HG03354 (cell line): ENCODE results near the gene PGAM5.
A peak's percentile ranks its signal among the peaks of the same experiment; 100 is the strongest.

Experiments
- ATAC-seq: cut with Tn5 transposase; IDR thresholded peaks from one replicate; pipeline ENCODE4 v1.9.1; 2021; ENCODE audit warnings: mild to moderate bottlenecking; ENCODE audit not compliant: unreplicated experiment, poor library complexity, severe bottlenecking

The PGAM5 gene

GRCh38 chr12:132710405-132711079 is at the start of gene PGAM5:
Gene PGAM5 (plus strand): TSS chr12:132710842. CDS start chr12:132710877, 35 bp downstream.
- ATAC-seq: peak; percentile 91

- no peak for ATAC-seq
These were observed 49.6 kb upstream of the PGAM5 start for GRCh38 chr12:132660996-132661395.

GRCh38 chr12:132661972-132662371 is 48.7 kb upstream of the PGAM5 start:
- no peak for ATAC-seq

GRCh38 chr12:132662901-132663755 is 47.5 kb upstream of the PGAM5 start:
- ATAC-seq: no peak

GRCh38 chr12:132664206-132665148 is 46.2 kb upstream of the PGAM5 start:
- no peak for ATAC-seq

GRCh38 chr12:132665149-132665491 is 45.5 kb upstream of the PGAM5 start:
- ATAC-seq: no peak

- ATAC-seq: no peak
These were observed 44.8 kb upstream of the PGAM5 start for GRCh38 chr12:132665794-132666193.

GRCh38 chr12:132668191-132669088 is 42.2 kb upstream of the PGAM5 start:
- no peak for ATAC-seq

GRCh38 chr12:132669166-132669879 is 41.3 kb upstream of the PGAM5 start:
- ATAC-seq: no peak

- no peak for ATAC-seq
These were observed 38.5 kb upstream of the PGAM5 start for GRCh38 chr12:132672116-132672515.

- no peak for ATAC-seq
These were observed 38.0 kb upstream of the PGAM5 start for GRCh38 chr12:132672678-132673077.

GRCh38 chr12:132673288-132674179 is 37.1 kb upstream of the PGAM5 start:
- no peak for ATAC-seq

GRCh38 chr12:132674561-132674960 is 36.1 kb upstream of the PGAM5 start:
- no peak for ATAC-seq

GRCh38 chr12:132675757-132676432 is 34.7 kb upstream of the PGAM5 start:
- ATAC-seq: no peak

- no peak for ATAC-seq
These were observed 33.1 kb upstream of the PGAM5 start for GRCh38 chr12:132677492-132677891.

GRCh38 chr12:132685400-132685799 is 25.2 kb upstream of the PGAM5 start:
- ATAC-seq: no peak

- ATAC-seq: peak; percentile 27
These were observed 23.8 kb upstream of the PGAM5 start for GRCh38 chr12:132686825-132687210.
